Measurements from ENCODE around the gene APOO. TPM values are rescaled to one million over a fixed set of nuclear protein-coding genes. Genes with fewer than 3 reads are reported as not detected.
"Not testable (repeated sequence)": the region's sequence is repeated elsewhere in the genome, so short reads cannot be mapped to it uniquely, and the experiment has no call there.

APOO gene
- total RNA-seq, 1 experiment from 2014 or later = 20.2 TPM

- H3K27me3 ChIP-seq = no peaks in the 10 kb centered on the region
- no peaks in the 10 kb centered on the region for H3K9me3 ChIP-seq
- no peak overlapping the region for H3K4me3 ChIP-seq
- H3K36me3 ChIP-seq = no peaks in the 10 kb centered on the region
- no peak for DNase-seq
Measured at GRCh38 chrX:23911126-23911835, 3.5 kb upstream of the APOO start.

GRCh38 chrX:23908219-23909004 lies 674 bp upstream of the APOO start:
- H3K27me3 ChIP-seq = no peaks in the 10 kb centered on the region
- H3K4me3 ChIP-seq = peak overlapping the region; percentile 75
- H3K9me3 ChIP-seq = no peaks in the 10 kb centered on the region
- no peaks in the 10 kb centered on the region for H3K36me3 ChIP-seq
- DNase-seq = no peak

- Histone ChIP-seq H3K9me3 (no peaks in the 10 kb centered on the region), H3K36me3 (no peaks in the 10 kb centered on the region), H3K4me3 (peak overlapping the region; percentile 75), H3K27me3 (no peaks in the 10 kb centered on the region)
- no peak for DNase-seq
Measured at GRCh38 chrX:23907111-23907497, 634 bp downstream of the APOO start.

- Histone ChIP-seq H3K4me3 (no peak overlapping the region), H3K27me3 (no peaks in the 10 kb centered on the region), H3K9me3 (no peaks in the 10 kb centered on the region), H3K36me3 (no peaks in the 10 kb centered on the region)
- no peak for DNase-seq
Measured at GRCh38 chrX:23904096-23904495, 3.6 kb downstream of the APOO start.

- Histone ChIP-seq H3K9me3 (no peaks in the 10 kb centered on the region), H3K4me3 (no peak overlapping the region), H3K27me3 (no peaks in the 10 kb centered on the region), H3K36me3 (no peaks in the 10 kb centered on the region)
- DNase-seq = no peak
Measured at GRCh38 chrX:23902419-23902818, 5.3 kb downstream of the APOO start.

- no peak for DNase-seq
- no peaks in the 10 kb centered on the region for H3K9me3 ChIP-seq
- no peaks in the 10 kb centered on the region for H3K27me3 ChIP-seq
- no peak overlapping the region for H3K4me3 ChIP-seq
- no peaks in the 10 kb centered on the region for H3K36me3 ChIP-seq
Measured at GRCh38 chrX:23901805-23902204, 5.9 kb downstream of the APOO start.

GRCh38 chrX:23901060-23901459 lies 6.7 kb downstream of the APOO start:
- Histone ChIP-seq H3K36me3 (no peaks in the 10 kb centered on the region), H3K4me3 (no peak overlapping the region), H3K27me3 (no peaks in the 10 kb centered on the region), H3K9me3 (no peaks in the 10 kb centered on the region)
- DNase-seq = peak; percentile 33

- H3K4me3 ChIP-seq = no peak overlapping the region
- peak; percentile 61 for DNase-seq
- H3K36me3 ChIP-seq = no peaks in the 10 kb centered on the region
- no peaks in the 10 kb centered on the region for H3K9me3 ChIP-seq
- H3K27me3 ChIP-seq = no peaks in the 10 kb centered on the region
Measured at GRCh38 chrX:23900220-23900797, 7.4 kb downstream of the APOO start.

GRCh38 chrX:23898412-23898959 lies 9.3 kb downstream of the APOO start:
- no peak for DNase-seq
- H3K4me3 ChIP-seq = no peak overlapping the region
- no peaks in the 10 kb centered on the region for H3K27me3 ChIP-seq
- H3K36me3 ChIP-seq = no peaks in the 10 kb centered on the region
- H3K9me3 ChIP-seq = no peaks in the 10 kb centered on the region

GRCh38 chrX:23896981-23897380 lies 10.8 kb downstream of the APOO start:
- no peaks in the 10 kb centered on the region for H3K9me3 ChIP-seq
- no peak for DNase-seq
- H3K36me3 ChIP-seq = no peaks in the 10 kb centered on the region
- no peaks in the 10 kb centered on the region for H3K27me3 ChIP-seq
- H3K4me3 ChIP-seq = no peak overlapping the region

- not testable (repeated sequence) for DNase-seq, H3K9me3 ChIP-seq, H3K4me3 ChIP-seq, H3K27me3 ChIP-seq, H3K36me3 ChIP-seq
Measured at GRCh38 chrX:23896539-23896938, 11.2 kb downstream of the APOO start.

GRCh38 chrX:23894993-23895392 lies 12.7 kb downstream of the APOO start:
- not testable (repeated sequence) for H3K36me3 ChIP-seq, H3K4me3 ChIP-seq, DNase-seq, H3K27me3 ChIP-seq, H3K9me3 ChIP-seq

GRCh38 chrX:23890933-23891332 lies 16.8 kb downstream of the APOO start:
- Histone ChIP-seq H3K4me3 (no peak overlapping the region), H3K27me3 (no peaks in the 10 kb centered on the region), H3K36me3 (no peaks in the 10 kb centered on the region), H3K9me3 (no peaks in the 10 kb centered on the region)
- no peak for DNase-seq

- Histone ChIP-seq H3K36me3 (no peaks in the 10 kb centered on the region), H3K4me3 (no peak overlapping the region), H3K9me3 (no peaks in the 10 kb centered on the region), H3K27me3 (no peaks in the 10 kb centered on the region)
- DNase-seq = peak; percentile 31
Measured at GRCh38 chrX:23888887-23889501, 18.7 kb downstream of the APOO start.

- DNase-seq = no peak
- H3K36me3 ChIP-seq = no peaks in the 10 kb centered on the region
- no peaks in the 10 kb centered on the region for H3K27me3 ChIP-seq
- no peaks in the 10 kb centered on the region for H3K9me3 ChIP-seq
- H3K4me3 ChIP-seq = no peak overlapping the region
Measured at GRCh38 chrX:23887918-23888317, 19.8 kb downstream of the APOO start.

- Histone ChIP-seq H3K36me3 (no peaks in the 10 kb centered on the region), H3K27me3 (no peaks in the 10 kb centered on the region), H3K4me3 (no peak overlapping the region), H3K9me3 (no peaks in the 10 kb centered on the region)
- DNase-seq = no peak
Measured at GRCh38 chrX:23887451-23887850, 20.3 kb downstream of the APOO start.

GRCh38 chrX:23885803-23886202 lies 21.9 kb downstream of the APOO start:
- H3K27me3 ChIP-seq = no peaks in the 10 kb centered on the region
- DNase-seq = peak; percentile 51
- no peak overlapping the region for H3K4me3 ChIP-seq
- H3K36me3 ChIP-seq = no peaks in the 10 kb centered on the region
- no peaks in the 10 kb centered on the region for H3K9me3 ChIP-seq
